Liver (tissue), 9 donors: ENCODE results near the gene NCAPG2. TPM values are rescaled to one million over a fixed set of nuclear protein-coding genes. Genes with fewer than 3 reads are reported as not detected.

ENCODE experiments used
- DNase-seq: peaks from one replicate; pipeline ENCODE4 v3.0.0-alpha.2; 2017; ENCODE audit warnings: low spot score
- H3K27ac ChIP-seq, 2 donors: one replicate each; pipeline ENCODE4 v1.7.0; 2013; ENCODE audit warnings: inconsistent platforms in 2 of 2, low read length in 2 of 2, control low read depth in 1 of 2, low read depth in 1 of 2, mild to moderate bottlenecking in 1 of 2
- H3K27me3 ChIP-seq, 4 donors: one replicate each; pipeline versions ENCODE4 v1.6.1 to v1.7.0; 2013; ENCODE audit warnings: low read length in 3 of 4, inconsistent platforms in 1 of 4, mild to moderate bottlenecking in 1 of 4, moderate library complexity in 1 of 4; ENCODE audit not compliant: control insufficient read depth in 4 of 4, insufficient read depth in 4 of 4
- H3K36me3 ChIP-seq, 4 donors: one replicate each; pipeline versions ENCODE4 v1.6.1 to v1.7.0; 2013; ENCODE audit warnings: low read length in 3 of 4, mild to moderate bottlenecking in 3 of 4, low read depth in 1 of 4, moderate library complexity in 1 of 4; ENCODE audit not compliant: control insufficient read depth in 4 of 4, insufficient read depth in 3 of 4
- H3K4me1 ChIP-seq, 4 donors: one replicate each; pipeline versions ENCODE4 v1.6.1 to v1.7.0; 2013; ENCODE audit warnings: low read length in 3 of 4, mild to moderate bottlenecking in 3 of 4, moderate library complexity in 1 of 4; ENCODE audit not compliant: control insufficient read depth in 4 of 4, insufficient read depth in 4 of 4
- H3K4me3 ChIP-seq, 3 donors: one replicate each; pipeline versions ENCODE4 v1.6.1 to v1.7.0; 2013; ENCODE audit warnings: low read length in 3 of 3, control low read depth in 1 of 3, low read depth in 1 of 3, mild to moderate bottlenecking in 1 of 3
- H3K9ac ChIP-seq, 2 donors: one replicate each; pipeline ENCODE4 v1.7.0; 2013; ENCODE audit warnings: low read length in 2 of 2, mild to moderate bottlenecking in 2 of 2, moderate library complexity in 2 of 2, control low read depth in 1 of 2, low read depth in 1 of 2
- H3K9me3 ChIP-seq, 4 donors: one replicate each; pipeline versions ENCODE4 v1.6.1 to v1.7.0; 2013; ENCODE audit warnings: low read length in 3 of 4; ENCODE audit not compliant: control insufficient read depth in 4 of 4
- EGR1 ChIP-seq, 2 donors: IDR thresholded peaks; 2 replicates each; pipeline ENCODE4 v1.6.1; 2016 to 2018; ENCODE audit warnings: antibody characterized with exemption in 2 of 2, low read depth in 2 of 2
- FOXA1 ChIP-seq: IDR thresholded peaks from 2 replicates; pipeline ENCODE4 v1.6.1; 2016; ENCODE audit warnings: antibody characterized with exemption
- FOXA2 ChIP-seq: IDR thresholded peaks from 2 replicates; pipeline ENCODE4 v1.6.1; 2016; ENCODE audit warnings: antibody characterized with exemption
- GABPA ChIP-seq, 2 donors: IDR thresholded peaks in 1 of 2; conservative IDR thresholded peaks in 1 of 2; 2 replicates each; pipeline ENCODE4 v1.6.1; 2016; ENCODE audit warnings: antibody characterized with exemption in 2 of 2, mild to moderate bottlenecking in 1 of 2, moderate library complexity in 1 of 2
- HNF4A ChIP-seq, 2 donors: conservative IDR thresholded peaks; 2 replicates each; pipeline ENCODE4 v1.6.1; 2016; ENCODE audit warnings: antibody characterized with exemption in 2 of 2, mild to moderate bottlenecking in 2 of 2
- HNF4G ChIP-seq: IDR thresholded peaks from 2 replicates; pipeline ENCODE4 v1.6.1; 2016; ENCODE audit warnings: antibody characterized with exemption
- JUND ChIP-seq, 2 donors: IDR thresholded peaks; 2 replicates each; pipeline ENCODE4 v1.6.1; 2016; ENCODE audit warnings: antibody characterized with exemption in 2 of 2
- NR2F2 ChIP-seq: IDR thresholded peaks from 2 replicates; pipeline ENCODE4 v1.6.1; 2016; ENCODE audit warnings: antibody characterized with exemption
- RAD21 ChIP-seq, 2 donors: IDR thresholded peaks; 2 replicates each; pipeline ENCODE4 v1.6.1; 2016; ENCODE audit warnings: antibody characterized with exemption in 2 of 2, mild to moderate bottlenecking in 2 of 2
- RXRA ChIP-seq, 2 donors: IDR thresholded peaks; 2 replicates each; pipeline ENCODE4 v1.6.1; 2017 to 2018; ENCODE audit warnings: antibody characterized with exemption in 2 of 2, mild to moderate bottlenecking in 1 of 2
- SP1 ChIP-seq: IDR thresholded peaks from 2 replicates; pipeline ENCODE4 v1.6.1; 2018; ENCODE audit warnings: antibody characterized with exemption, mild to moderate bottlenecking
- TAF1 ChIP-seq: conservative IDR thresholded peaks from 2 replicates; pipeline ENCODE4 v1.6.1; 2016; ENCODE audit warnings: antibody characterized with exemption, mild to moderate bottlenecking
- YY1 ChIP-seq: IDR thresholded peaks from 2 replicates; pipeline ENCODE4 v1.6.1; 2016; ENCODE audit warnings: antibody characterized with exemption, mild to moderate bottlenecking
- WGBS: extraction: QIAGEN DNeasy Blood & Tissue Kit; methylation state at CpG from one replicate; pipeline ENCODE4 v1.1.7; 2013; 5-methylcytosine and 5-hydroxymethylcytosine counted together
- polyA plus RNA-seq, 2 donors: library from polyadenylated mRNA; stranded (reverse) in 1 of 2; unstranded in 1 of 2; fragments of 200-250 nt in 1 of 2; fragments of >200 nt in 1 of 2; fragmentation: Nextera tagmentation in 1 of 2; extraction: Ambion mirVana in 1 of 2; gene quantifications; one replicate each; pipeline versions ENCODE4 v1.2.1 to v1.2.3, GENCODE V29; 2013 to 2015
- total RNA-seq, 2 donors: library from RNA; depleted of rRNA; stranded (reverse); fragments of >200 nt; gene quantifications; one replicate each; pipeline ENCODE4 v1.2.3, GENCODE V29; 2014
- TF ChIP-seq, protein P1 (sequence below): IDR thresholded peaks from 2 replicates; pipeline ENCODE4 v1.6.1; 2016; ENCODE audit warnings: antibody characterized with exemption
- TF ChIP-seq, protein P2 (sequence below): fragments of 150-350 bp; IDR thresholded peaks from 2 replicates; pipeline ENCODE4 v1.5.1; 2017; ENCODE audit warnings: improper control_type of control experiment, low read depth, low read length; ENCODE audit not compliant: missing input control
- TF ChIP-seq, protein P3 (sequence below): IDR thresholded peaks from 2 replicates; pipeline ENCODE4 v1.6.1; 2016; ENCODE audit warnings: antibody characterized with exemption
- TF ChIP-seq, protein P4 (sequence below): IDR thresholded peaks from 2 replicates; pipeline ENCODE4 v1.6.1; 2016; ENCODE audit warnings: antibody characterized with exemption, mild to moderate bottlenecking
- TF ChIP-seq, protein P5 (sequence below): IDR thresholded peaks from 2 replicates; pipeline ENCODE4 v1.6.1; 2016; ENCODE audit warnings: antibody characterized with exemption
- donor health status: healthy.
- donor health status: healthy.
- donor health status: healthy.
- donor health status: healthy.
- donor health status: healthy.

NCAPG2 gene
- total and polyA plus RNA-seq, 4 donors = 0.89 to 37.4 (median 3.7) TPM

DNA sequence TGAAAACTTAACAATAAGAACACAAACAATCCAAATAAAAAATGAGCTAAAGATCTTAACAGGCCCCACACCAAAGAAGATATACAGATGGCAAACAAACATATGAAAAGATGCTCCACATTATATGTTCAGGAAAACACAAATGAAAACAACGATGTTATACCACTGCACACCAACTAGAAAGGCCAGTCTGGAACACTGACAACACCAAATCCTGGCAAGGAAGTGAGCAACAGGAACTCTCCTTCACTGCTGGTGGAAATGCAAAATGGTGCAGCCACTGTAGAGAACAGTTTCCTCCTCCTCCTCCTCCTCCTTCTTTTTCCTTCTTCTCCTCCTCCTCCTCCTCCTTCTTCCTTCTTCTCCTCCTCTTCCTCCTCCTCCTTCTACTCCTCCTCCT lies 12.2 kb upstream of the NCAPG2 start:
- H3K9ac ChIP-seq = no peak overlapping the region
- TF ChIP-seq TAF1 = no peak
- no peak for TF ChIP-seq HNF4A (conservative IDR thresholded peaks at IDR 0.05)
- TF ChIP-seq, protein P1, sequence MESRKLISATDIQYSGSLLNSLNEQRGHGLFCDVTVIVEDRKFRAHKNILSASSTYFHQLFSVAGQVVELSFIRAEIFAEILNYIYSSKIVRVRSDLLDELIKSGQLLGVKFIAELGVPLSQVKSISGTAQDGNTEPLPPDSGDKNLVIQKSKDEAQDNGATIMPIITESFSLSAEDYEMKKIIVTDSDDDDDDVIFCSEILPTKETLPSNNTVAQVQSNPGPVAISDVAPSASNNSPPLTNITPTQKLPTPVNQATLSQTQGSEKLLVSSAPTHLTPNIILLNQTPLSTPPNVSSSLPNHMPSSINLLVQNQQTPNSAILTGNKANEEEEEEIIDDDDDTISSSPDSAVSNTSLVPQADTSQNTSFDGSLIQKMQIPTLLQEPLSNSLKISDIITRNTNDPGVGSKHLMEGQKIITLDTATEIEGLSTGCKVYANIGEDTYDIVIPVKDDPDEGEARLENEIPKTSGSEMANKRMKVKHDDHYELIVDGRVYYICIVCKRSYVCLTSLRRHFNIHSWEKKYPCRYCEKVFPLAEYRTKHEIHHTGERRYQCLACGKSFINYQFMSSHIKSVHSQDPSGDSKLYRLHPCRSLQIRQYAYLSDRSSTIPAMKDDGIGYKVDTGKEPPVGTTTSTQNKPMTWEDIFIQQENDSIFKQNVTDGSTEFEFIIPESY = no peak
- TF ChIP-seq YY1 = no peak
- TF ChIP-seq HNF4G = no peak
- no peak for TF ChIP-seq EGR1 (IDR thresholded peaks at IDR 0.05; ENCODE audit: low read depth in 2 of 2)
- TF ChIP-seq, protein P2, sequence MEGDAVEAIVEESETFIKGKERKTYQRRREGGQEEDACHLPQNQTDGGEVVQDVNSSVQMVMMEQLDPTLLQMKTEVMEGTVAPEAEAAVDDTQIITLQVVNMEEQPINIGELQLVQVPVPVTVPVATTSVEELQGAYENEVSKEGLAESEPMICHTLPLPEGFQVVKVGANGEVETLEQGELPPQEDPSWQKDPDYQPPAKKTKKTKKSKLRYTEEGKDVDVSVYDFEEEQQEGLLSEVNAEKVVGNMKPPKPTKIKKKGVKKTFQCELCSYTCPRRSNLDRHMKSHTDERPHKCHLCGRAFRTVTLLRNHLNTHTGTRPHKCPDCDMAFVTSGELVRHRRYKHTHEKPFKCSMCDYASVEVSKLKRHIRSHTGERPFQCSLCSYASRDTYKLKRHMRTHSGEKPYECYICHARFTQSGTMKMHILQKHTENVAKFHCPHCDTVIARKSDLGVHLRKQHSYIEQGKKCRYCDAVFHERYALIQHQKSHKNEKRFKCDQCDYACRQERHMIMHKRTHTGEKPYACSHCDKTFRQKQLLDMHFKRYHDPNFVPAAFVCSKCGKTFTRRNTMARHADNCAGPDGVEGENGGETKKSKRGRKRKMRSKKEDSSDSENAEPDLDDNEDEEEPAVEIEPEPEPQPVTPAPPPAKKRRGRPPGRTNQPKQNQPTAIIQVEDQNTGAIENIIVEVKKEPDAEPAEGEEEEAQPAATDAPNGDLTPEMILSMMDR = no peak
- TF ChIP-seq RAD21 (IDR thresholded peaks at IDR 0.05) = no peak
- TF ChIP-seq, protein P3, sequence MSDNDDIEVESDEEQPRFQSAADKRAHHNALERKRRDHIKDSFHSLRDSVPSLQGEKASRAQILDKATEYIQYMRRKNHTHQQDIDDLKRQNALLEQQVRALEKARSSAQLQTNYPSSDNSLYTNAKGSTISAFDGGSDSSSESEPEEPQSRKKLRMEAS = no peak
- H3K36me3 ChIP-seq = no peaks in the 10 kb centered on the region
- H3K4me3 ChIP-seq = no peak overlapping the region
- no peaks in the 10 kb centered on the region for H3K27me3 ChIP-seq
- 84% methylated on average over 1 of the region's 1 CpG for WGBS
- no peak for DNase-seq
- no peaks in the 10 kb centered on the region for H3K4me1 ChIP-seq
- no peaks in the 10 kb centered on the region for H3K9me3 ChIP-seq
- no peak overlapping the region for H3K27ac ChIP-seq

DNA sequence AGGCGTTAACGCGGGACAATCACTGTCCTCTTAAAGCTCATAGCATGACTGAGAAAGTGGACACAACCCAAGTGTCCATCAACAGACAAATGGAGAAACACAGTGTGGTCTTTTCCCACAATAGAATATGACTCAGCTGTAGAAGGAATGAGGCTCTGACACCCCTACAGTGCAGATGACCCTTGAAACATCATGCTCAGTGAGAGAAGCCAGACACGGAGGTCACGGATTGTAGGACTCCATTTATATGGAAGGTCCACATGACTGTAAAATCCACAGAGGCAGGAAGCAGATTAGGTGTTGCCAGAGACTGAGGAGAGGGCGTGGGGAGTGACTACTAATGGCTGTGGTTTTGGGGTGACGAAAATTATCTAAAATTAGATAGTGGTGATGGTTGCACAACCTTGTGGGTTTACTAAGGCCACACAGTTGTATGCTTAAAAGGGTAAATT lies 6.1 kb upstream of the NCAPG2 start:
- Histone ChIP-seq H3K27ac (no peak overlapping the region), H3K9ac (no peak overlapping the region), H3K4me3 (no peak overlapping the region), H3K9me3 (peaks cover 3 to 9% (median 6%) of the 10 kb centered on the region in 4 donors), H3K36me3 (no peaks in the 10 kb centered on the region), H3K4me1 (peaks cover 0 to 3% (median 0%) of the 10 kb centered on the region in 4 donors), H3K27me3 (no peaks in the 10 kb centered on the region)
- no peak for DNase-seq
- WGBS = 75% methylated on average over 7 of the region's 7 CpGs
- TF ChIP-seq EGR1 (IDR thresholded peaks at IDR 0.05; ENCODE audit: low read depth in 2 of 2) = no peak
- no peak for TF ChIP-seq RAD21 (IDR thresholded peaks at IDR 0.05)
- TF ChIP-seq, protein P1 = no peak
- TF ChIP-seq, protein P2 = no peak
- TF ChIP-seq, protein P3 = no peak
- no peak for TF ChIP-seq FOXA2
- TF ChIP-seq, protein P4, sequence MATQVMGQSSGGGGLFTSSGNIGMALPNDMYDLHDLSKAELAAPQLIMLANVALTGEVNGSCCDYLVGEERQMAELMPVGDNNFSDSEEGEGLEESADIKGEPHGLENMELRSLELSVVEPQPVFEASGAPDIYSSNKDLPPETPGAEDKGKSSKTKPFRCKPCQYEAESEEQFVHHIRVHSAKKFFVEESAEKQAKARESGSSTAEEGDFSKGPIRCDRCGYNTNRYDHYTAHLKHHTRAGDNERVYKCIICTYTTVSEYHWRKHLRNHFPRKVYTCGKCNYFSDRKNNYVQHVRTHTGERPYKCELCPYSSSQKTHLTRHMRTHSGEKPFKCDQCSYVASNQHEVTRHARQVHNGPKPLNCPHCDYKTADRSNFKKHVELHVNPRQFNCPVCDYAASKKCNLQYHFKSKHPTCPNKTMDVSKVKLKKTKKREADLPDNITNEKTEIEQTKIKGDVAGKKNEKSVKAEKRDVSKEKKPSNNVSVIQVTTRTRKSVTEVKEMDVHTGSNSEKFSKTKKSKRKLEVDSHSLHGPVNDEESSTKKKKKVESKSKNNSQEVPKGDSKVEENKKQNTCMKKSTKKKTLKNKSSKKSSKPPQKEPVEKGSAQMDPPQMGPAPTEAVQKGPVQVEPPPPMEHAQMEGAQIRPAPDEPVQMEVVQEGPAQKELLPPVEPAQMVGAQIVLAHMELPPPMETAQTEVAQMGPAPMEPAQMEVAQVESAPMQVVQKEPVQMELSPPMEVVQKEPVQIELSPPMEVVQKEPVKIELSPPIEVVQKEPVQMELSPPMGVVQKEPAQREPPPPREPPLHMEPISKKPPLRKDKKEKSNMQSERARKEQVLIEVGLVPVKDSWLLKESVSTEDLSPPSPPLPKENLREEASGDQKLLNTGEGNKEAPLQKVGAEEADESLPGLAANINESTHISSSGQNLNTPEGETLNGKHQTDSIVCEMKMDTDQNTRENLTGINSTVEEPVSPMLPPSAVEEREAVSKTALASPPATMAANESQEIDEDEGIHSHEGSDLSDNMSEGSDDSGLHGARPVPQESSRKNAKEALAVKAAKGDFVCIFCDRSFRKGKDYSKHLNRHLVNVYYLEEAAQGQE = no peak
- TF ChIP-seq TAF1 = no peak
- no peak for TF ChIP-seq GABPA (IDR thresholded peaks at IDR 0.05 in 1 of 2, conservative IDR thresholded peaks at IDR 0.05 in 1 of 2)
- TF ChIP-seq JUND (IDR thresholded peaks at IDR 0.05) = no peak
- TF ChIP-seq HNF4G = no peak
- TF ChIP-seq NR2F2 = no peak
- no peak for TF ChIP-seq FOXA1
- no peak for TF ChIP-seq YY1
- no peak for TF ChIP-seq HNF4A (conservative IDR thresholded peaks at IDR 0.05)
- no peak for TF ChIP-seq RXRA (IDR thresholded peaks at IDR 0.05)
- TF ChIP-seq SP1 = no peak
- TF ChIP-seq, protein P5, sequence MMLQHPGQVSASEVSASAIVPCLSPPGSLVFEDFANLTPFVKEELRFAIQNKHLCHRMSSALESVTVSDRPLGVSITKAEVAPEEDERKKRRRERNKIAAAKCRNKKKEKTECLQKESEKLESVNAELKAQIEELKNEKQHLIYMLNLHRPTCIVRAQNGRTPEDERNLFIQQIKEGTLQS = no peak
